Right renal pelvis (tissue), 4 donors: ENCODE data around the gene GHRHR. TPM values are rescaled to one million over a fixed set of nuclear protein-coding genes. Genes with fewer than 3 reads are reported as not detected.

Experiments used
- DNase-seq, 4 donors: peaks; one replicate each; pipeline ENCODE4 v3.0.0-alpha.2; 2013; ENCODE audit warnings: low read depth in 4 of 4, low spot score in 3 of 4, missing footprints in 1 of 4
- polyA plus RNA-seq, 4 donors: library from polyadenylated mRNA; unstranded; fragments of 120-200 nt; gene quantifications; one replicate each; pipeline ENCODE4 v1.2.1, GENCODE V29; 2013; ENCODE audit not compliant: insufficient read length in 4 of 4

Gene GHRHR
- polyA plus RNA-seq, result under 1 TPM in 2 of 4 donors, not detected in 2; 0.32 to 0.37 TPM

DNA sequence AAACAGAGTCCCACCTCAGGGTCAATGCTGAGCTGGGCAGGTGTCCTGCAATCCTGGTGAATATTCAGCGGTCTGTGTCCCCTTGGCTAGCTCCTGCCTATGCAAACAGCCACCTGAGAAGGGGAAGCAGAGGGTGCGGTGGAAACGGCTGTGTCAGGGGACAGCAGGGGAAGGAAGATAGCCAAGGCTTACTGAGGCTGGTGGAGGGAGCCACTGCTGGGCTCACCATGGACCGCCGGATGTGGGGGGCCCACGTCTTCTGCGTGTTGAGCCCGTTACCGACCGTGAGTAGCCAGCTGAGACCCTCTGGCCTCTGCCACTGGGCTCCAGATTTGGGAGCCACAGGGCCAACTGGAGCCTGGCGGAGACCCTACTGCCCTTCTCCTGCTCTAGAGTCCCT, at the start of gene GHRHR:
Gene GHRHR, plus strand, starts transcription at position 112 of the 400 bp plus-strand sequence. Its CDS starts 116 bp downstream, at position 228.
- no peak for DNase-seq

DNA sequence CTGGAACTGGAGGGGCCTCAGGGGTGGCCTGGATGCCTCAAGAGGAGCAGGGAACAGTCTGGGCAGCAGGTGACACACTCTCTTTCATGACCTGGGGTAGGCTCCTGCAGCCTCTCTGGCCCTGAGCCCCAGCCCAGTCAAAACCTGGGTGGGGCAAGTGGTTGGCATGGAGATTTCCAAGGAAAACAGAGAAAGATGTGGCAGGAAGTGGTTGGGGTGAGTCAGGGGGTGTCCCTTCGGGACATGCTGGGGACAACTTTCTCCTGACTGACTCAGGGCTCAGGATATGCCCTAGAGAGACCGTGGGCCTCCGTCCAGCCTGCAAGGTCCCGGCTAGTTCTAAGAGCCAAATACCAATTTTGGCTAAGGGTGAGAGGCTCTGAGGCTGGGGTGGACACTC, 49.2 kb upstream of the GHRHR start:
- DNase-seq, result no peak

DNA sequence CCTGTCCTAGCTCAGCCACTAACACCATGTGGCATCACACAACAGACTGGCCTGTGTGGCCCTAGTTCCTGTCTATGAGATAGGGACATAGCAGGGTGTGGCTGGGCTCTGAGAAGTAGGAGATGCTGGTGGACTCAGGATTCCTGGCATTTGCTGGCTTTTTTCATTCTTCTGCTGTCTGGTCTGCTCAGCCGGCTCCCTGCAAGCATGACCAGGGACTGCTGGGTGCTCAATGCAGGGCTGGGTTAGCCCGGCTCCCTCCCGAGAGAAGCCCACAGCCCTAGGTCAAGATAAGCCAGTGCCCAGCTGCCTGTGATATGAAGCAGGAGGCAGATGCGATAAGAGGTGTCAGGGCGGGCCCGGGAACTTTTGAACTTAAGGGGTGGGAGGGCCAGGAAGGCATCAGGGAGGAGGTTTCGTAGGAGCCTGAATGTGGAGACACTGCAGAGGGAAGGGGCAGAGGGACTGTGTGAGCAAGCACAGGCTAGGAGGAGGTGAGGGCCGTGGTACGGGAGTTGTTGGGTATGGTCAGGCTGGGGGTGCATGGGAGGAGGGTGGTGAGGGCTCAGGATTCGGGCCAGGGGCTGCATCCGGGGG, 48.6 kb upstream of the GHRHR start:
- no peak for DNase-seq

DNA sequence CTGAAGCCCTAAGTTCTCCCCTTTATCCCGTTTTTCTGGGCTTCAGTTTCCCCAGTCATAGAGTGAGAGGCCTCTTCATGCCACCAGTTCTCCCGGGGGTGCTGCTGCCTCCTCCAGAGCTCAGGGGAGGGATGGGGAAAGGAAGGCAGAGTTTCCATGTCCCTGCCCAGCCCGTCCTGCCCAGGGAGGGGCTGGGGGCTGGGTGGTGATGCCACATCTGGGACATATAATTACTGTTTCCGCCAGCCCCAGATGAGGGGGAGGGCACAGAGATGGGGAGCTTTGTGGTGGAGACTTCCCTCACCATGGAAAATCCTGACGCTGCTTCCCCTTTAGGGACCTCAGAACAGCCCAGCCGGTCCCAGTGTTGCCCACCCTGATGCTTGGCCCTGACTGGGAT, 48.0 kb upstream of the GHRHR start:
- DNase-seq, result no peak

DNA sequence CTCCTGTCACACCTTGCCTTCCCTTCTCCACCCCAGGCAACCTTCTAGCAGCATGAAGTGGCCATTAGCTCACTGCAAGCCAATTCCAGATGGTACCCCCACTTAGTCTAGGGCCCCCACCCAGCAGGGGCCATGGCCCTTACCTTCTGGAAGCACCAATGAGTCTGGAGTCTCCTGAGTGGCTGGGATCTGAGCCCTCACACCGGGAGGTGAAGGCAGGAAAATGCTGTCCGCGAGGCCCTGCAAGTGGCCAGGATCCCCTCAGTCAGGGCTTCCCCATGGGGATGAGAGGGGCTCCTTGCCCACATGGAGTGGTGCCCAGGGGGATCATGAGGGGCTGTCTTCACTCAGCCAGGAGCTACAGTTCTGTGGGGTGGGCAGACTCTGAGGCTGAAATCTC, 47.5 kb upstream of the GHRHR start:
- DNase-seq, result no peak

DNA sequence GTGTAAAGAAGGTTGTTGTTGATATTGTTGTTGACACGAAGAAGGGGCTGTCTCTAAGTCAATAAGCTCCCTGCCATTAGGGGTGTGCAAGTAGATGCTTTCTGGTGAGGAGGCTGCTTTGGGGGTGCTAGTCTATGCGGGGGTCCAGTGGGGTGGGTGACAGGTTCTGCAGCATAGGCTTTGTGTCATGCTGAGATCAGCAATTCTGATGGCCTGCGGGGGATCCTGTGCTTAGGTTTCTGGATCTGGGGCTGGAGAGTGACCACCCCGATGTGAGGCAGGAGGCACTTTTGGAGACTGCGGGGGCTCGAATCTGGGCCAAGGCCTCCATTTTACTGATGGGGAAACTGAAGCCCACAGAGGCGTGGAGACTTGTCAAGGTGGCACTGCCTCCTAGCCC, 47.0 kb upstream of the GHRHR start:
- no peak for DNase-seq

DNA sequence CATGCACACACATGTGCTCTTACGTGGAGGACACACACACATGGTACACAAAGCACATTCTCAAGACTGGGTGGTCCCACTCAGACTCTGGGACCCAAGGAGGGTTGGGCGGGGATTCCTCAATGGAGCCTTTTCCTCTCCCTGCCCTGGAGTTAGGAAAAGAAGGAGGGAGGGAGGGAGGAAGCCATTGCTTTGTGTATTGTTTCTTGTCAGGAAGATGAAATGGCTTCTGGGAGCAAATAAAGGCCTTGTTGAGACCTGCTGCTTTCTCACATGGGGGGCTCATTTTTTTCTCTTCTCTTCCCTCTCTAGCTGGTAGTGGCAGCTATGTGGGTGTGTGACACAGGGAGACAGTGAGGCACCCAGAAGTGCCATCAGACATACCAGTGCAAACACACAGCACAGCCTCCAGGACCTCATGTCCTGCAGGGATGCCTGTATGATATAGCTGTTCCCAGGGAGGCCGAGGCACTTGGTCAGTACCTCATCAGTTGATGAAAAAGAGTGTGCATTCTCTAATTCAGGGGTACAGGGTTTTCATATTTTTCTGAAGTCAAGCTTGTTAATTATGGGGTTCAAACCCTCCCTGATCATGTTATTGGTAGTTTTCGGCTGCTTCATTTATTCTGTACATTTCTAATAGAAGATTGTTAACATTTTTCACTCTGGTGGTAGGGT, 46.4 kb upstream of the GHRHR start:
- no peak for DNase-seq

DNA sequence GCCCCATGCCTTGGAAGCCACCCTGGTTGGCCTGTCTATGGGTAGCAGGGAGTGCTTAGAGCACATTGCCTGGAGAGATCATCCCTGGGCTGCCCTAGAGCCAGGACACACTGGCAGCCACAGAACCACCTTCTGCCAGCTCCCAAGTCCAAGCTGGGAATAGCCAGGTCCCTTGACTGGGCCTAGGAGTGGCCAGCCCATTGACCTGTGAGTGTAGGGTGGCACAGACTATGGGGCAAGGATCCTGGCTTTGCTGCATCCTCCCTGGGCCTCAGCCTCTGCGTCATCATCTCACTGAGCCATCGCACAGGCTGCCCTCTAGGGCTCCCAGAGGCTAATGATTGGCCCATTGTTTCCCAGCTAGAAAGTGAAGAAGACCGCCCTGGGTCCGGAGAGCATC, 45.1 kb upstream of the GHRHR start:
- DNase-seq, result no peak

DNA sequence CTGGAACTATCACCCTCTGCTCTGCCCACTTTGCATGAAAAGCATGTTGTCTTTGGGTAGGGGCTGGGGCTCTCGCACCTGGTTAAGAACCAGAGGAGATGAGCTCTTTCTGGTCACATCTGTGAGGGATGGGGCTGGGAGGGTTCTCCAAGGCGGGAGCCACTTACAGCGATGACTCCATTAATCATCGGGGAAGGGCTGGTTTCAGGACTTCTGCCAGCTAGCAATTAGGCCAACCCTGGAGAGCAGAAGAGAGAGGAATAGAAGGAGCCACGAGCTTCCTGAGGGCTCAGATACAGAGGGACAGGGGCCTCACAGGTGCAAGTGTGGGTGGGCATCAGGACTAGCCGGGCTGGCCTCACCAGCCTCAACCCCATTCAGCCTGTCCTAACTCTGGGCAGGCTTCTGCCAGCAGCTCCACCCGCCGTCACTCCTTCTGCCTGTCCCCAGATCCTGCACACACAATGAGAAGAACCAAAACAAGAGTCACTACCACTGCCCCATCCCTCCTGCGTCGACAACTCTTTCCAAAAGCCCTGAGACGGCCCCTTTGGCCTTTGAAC, 43.7 kb upstream of the GHRHR start:
- DNase-seq, result no peak

DNA sequence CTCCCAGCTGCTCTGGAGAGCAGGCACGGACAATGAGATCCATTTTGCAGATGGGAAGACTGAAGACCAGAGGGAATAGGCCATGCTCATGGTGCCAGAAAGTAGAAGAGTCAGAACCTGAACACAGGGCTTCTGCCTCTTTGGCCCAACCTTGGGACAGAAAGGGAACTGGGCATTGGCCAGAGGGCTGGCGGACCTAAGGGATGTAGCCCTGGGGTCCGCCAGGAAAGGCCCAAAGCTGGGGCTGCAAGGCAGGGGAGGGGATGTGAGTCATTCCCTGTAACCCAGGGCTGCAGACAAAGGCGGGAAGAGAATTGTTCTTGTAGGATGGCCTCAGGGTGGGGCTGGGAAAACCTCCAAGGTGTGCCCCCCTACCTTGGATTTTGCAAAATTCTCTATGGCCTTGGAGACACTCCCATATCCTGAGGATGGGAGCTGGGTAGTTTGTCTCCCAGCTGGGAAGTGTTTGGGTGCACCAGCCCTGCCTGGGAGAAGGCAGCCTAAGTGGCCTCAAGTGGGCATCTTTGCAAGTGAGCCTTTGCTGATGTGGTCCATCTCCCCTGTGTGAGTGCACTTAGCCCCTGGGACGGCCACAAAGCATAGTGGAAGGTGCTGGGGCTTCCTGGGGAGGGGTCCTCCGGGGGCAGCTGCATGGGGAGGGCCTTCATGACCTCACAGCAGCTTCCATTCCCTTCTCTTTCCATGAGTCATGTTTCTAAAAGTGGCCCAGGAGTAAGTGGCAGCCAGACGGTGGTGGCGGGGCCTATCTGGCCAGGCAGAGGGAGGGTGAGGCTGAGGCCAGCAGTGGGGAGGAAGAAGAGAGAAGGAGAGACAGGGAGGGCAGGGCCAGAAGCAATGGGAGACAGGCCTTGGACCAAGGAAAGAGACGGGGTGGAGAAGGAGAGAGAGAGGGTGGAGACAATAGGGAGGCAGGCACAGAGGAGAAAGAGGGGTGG, 42.9 kb upstream of the GHRHR start:
- DNase-seq, result no peak

DNA sequence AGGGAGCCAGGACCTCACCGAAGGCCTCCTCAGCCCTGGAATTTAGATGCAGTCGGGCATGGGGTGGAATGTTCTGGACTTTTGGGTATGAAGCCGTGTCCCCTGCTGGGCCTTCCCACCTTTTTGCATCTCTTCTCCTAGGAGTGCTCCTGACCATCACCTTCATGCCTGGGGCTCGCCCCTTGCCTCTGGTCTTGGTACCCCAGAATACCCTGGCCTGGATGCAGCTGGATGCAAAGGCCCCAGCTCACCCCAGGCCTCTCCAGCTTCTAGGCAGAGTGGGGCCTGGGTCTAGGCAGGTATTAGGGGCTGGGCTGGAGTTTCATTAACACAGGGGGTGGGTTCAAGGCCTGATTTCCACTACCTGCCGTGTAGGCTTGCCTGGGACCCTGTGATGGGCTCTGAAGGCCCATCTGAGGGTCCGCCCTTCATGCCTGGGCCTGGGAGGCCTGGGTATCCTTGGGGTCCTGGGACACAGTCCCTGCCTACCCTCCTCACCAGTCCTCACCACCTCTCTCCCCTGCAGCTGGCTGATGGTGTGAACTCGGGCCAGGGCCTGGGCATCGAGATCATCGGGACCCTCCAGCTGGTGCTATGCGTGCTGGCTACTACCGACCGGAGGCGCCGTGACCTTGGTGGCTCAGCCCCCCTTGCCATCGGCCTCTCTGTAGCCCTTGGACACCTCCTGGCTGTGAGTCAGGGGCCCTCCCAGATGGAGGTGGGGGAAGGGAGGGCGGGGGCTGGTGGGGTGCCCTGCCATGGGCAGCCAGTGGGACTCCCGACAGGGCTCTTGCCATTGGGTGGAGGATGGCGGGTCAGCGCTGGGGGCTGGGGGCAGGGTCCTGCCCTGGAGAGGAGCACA, 42.0 kb upstream of the GHRHR start:
- DNase-seq, result no peak

DNA sequence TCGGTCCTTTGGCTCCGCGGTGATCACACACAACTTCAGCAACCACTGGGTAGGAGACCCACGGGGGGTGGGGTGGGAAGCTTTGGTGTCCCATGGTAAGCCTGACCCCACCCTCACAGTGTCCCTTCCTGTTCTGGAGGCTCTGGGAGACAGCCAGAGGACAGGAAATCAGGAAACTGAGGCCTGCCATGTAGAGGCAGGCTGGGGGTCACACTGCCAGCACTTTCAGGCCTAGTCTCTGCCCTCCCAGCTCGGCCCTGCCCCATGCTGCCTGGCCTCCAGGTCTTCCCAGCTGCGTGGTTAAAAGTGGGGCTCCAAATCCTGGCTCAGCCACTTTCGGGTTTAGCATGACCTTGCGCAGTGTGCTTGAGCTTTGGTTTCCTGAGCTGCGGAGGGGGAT, 41.2 kb upstream of the GHRHR start:
- no peak for DNase-seq

DNA sequence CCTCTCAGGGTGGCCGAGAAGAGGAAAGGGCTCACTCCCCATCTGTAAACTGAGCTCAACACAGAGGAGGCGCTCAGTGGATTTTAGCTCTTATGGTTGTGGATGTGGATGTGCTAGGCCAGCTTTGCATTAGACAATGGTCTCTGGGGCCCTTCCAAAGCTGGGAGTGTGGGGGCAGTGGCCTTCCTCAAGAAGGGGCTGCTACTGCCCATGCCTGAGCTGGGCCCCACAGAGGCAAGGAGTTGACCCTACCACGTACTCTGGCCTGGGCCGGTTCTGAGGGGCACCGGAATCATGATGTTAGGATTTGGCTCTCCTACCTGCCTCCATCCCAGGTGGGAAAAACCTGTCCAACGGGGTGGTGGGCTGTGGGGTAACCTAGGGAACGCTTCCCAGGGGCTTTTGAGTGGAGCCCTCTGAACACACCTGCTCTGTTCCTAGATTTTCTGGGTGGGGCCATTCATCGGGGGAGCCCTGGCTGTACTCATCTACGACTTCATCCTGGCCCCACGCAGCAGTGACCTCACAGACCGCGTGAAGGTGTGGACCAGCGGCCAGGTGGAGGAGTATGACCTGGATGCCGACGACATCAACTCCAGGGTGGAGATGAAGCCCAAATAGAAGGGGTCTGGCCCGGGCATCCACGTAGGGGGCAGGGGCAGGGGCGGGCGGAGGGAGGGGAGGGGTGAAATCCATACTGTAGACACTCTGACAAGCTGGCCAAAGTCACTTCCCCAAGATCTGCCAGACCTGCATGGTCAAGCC, 40.6 kb upstream of the GHRHR start:
- DNase-seq, result no peak

DNA sequence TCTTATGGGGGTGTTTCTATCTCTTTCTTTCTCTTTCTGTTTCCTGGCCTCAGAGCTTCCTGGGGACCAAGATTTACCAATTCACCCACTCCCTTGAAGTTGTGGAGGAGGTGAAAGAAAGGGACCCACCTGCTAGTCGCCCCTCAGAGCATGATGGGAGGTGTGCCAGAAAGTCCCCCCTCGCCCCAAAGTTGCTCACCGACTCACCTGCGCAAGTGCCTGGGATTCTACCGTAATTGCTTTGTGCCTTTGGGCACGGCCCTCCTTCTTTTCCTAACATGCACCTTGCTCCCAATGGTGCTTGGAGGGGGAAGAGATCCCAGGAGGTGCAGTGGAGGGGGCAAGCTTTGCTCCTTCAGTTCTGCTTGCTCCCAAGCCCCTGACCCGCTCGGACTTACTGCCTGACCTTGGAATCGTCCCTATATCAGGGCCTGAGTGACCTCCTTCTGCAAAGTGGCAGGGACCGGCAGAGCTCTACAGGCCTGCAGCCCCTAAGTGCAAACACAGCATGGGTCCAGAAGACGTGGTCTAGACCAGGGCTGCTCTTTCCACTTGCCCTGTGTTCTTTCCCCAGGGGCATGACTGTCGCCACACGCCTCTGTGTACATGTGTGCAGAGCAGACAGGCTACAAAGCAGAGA, 39.9 kb upstream of the GHRHR start:
- DNase-seq, result no peak

DNA sequence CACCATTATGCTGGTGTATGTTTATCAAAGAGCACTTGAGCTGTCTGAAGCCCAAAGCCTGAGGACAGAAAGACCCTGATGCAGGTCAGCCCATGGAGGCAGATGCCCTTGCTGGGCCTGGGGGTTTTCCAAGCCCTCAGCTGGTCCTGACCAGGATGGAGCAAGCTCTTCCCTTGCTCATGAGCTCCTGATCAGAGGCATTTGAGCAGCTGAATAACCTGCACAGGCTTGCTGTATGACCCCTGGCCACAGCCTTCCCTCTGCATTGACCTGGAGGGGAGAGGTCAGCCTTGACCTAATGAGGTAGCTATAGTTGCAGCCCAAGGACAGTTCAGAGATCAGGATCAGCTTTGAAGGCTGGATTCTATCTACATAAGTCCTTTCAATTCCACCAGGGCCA, 39.1 kb upstream of the GHRHR start:
- DNase-seq, result no peak

DNA sequence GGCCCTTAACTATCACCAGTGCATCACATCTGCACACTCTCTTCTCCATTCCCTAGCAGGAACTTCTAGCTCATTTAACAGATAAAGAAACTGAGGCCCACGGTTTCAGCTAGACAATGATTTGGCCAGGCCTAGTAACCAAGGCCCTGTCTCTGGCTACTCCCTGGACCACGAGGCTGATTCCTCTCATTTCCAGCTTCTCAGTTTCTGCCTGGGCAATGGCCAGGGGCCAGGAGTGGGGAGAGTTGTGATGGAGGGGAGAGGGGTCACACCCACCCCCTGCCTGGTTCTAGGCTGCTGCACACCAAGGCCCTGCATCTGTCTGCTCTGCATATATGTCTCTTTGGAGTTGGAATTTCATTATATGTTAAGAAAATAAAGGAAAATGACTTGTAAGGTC, 38.6 kb upstream of the GHRHR start:
- no peak for DNase-seq

DNA sequence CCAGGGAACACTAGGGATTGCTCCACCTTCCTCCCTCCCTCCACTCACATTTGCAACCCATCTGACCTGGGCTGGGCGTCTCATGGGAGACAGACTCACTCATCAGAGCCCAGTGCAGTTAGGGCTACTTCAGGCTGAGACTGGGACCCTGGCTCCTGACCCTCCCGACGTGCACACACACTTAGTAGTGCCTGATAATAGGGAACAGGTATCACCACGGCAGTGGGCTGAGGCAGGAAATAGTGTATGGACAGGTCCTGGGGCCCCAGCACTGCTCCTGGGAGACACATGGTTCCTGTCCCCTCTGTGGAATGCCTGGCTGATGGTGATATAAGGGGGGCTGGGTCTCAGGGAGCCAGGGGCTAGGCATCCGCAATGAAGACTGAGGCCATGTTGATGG, 37.8 kb upstream of the GHRHR start:
- no peak for DNase-seq

DNA sequence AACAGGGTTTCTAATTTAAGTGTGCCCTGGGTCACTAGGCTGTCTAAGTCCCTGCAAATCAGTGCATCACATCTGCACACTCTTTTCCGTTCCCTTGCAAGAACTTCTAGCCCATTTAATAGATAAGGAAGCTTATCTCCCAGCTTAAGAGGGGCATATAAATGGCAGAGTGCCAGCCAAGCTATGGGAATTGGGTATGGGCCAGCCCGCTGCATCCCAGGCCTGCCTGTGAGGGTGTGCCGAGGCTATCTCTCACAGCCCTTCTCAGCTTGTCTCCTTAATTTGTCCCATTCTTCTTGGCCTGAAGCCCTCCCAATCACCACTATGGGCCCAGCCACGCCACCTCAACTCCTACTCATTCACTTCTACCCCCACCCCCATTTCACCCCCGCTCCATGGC, 37.4 kb upstream of the GHRHR start:
- no peak for DNase-seq

DNA sequence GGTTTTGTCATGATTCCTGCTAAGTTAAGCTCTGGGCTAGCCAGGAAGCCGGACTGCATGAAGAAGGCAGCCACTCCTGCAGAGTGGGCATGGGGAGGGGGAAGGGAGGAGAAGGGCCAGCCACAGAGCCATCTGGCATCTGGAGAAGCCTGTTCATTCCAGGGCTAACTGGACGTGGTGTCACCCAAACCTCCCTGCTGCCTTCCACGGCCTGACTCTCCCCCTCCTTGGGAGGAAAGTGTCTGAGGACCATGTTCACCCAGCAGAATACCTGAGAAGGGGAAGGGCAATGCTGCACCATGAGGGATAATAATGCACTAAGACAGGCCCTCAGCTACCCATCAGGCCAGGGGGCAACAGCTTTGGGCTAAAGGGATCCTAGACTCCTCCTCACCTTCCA, 36.7 kb upstream of the GHRHR start:
- no peak for DNase-seq
